GM21717 (cell line): ENCODE measurements around the gene FERMT2.
"Not testable (repeated sequence)": the region's sequence is repeated elsewhere in the genome, so short reads cannot be mapped to it uniquely, and the experiment has no call there.

Experiments used
- ATAC-seq: cut with Tn5 transposase; IDR thresholded peaks from one replicate; pipeline ENCODE4 v1.9.1; 2021; ENCODE audit warnings: mild to moderate bottlenecking, moderate library complexity; ENCODE audit not compliant: unreplicated experiment

The FERMT2 gene

GRCh38 chr14:52868911-52869618 lies 81.8 kb downstream of the FERMT2 start:
- no peak for ATAC-seq

DNA sequence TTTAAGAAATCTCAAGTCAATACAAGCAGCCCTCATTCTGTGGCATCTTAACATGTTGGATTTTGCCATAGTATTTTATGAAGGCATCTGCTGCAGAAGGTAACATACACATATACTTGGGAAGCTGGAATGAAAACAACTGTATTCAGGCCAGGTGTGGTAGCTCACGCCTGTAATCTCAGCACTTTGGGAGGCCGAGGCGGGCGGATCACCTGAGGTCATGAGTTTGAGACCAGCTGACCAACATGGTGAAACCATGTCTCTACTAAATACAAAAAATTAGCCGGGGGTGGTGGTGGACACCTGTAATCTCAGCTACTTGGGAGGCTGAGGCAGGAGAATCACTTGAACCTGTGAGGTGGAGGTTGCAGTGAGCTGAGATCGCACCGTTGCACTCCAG lies 86.0 kb downstream of the FERMT2 start:
- not testable (repeated sequence) for ATAC-seq

GRCh38 chr14:52863334-52863700 lies 87.5 kb downstream of the FERMT2 start:
- no peak for ATAC-seq

- ATAC-seq: no peak
Observed at GRCh38 chr14:52862632-52863333, 88.1 kb downstream of the FERMT2 start.

DNA sequence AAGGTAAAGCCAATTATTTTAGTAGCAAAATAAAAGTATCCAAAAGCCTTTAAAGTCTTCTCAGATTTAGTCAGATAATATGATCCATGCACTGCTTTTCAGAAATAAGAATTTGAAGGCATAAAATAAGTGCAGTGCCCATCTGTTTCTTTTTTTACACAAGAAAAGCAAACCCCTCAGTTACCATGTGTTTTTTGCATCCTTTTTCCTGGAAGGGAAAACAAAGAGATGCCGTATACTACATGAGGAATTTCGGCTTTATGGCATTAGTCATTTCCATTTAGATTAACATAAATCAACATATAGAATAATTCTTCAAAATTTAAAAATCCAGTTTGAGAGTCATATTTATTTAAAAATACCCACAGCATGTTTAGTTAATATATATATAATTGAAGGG lies 89.4 kb downstream of the FERMT2 start:
- ATAC-seq: no peak

GRCh38 chr14:52860910-52861309 lies 89.9 kb downstream of the FERMT2 start:
- ATAC-seq: no peak

DNA sequence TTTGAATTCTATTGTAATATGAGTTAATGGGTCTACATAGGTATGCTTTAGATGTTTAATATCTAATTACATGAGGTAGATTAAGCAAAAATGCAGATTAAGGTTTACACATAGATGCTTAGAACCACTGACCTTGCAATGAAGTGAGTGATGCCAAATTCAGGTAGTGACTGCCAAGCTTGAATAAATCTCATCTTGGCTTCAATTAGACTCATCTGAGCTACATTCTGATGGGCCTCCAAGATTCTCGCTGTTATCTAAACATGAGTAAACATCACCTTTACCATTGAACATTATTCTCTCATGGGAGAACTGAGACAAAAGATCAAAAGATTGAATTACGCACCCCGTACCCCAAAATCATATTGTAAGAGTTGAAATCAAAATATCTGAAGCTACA lies 90.6 kb downstream of the FERMT2 start:
- no peak for ATAC-seq

DNA sequence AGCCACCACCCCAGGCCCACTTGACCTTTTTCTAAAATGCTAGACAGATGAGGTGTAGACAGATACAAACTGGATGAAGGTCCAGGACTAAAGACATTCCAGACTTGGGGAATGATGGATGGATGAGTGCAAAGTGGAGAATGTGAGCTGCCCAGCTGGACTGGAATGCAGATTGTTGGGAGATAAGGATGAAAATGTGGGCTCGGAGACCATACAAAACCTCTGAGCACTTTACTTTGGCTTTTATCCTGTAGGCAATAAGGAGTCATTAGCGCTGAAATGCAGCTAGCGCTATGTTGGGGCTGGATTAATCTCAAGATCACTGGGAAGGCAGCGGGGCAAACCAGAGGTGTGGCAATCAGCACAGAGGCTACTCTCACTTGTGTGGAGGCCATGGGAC lies 94.7 kb downstream of the FERMT2 start:
- no peak for ATAC-seq

DNA sequence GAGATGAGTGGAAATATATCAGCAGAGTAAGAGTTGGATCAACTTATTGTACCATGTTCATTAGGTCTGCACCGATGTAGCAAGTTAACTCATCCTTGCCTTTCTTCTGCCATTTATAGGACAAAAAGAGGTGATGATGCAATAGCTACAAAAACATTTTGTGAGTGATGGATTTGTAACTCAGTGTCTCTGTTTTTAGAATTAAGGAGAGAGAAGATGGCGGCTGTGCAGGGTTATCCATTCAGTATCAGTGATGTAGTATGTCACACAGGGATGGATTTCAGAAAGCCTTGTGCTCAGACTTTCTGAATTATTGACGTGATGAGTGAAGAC lies 97.4 kb downstream of the FERMT2 start:
- ATAC-seq: no peak

- no peak for ATAC-seq
Observed at GRCh38 chr14:52852810-52853521, 97.9 kb downstream of the FERMT2 start.

DNA sequence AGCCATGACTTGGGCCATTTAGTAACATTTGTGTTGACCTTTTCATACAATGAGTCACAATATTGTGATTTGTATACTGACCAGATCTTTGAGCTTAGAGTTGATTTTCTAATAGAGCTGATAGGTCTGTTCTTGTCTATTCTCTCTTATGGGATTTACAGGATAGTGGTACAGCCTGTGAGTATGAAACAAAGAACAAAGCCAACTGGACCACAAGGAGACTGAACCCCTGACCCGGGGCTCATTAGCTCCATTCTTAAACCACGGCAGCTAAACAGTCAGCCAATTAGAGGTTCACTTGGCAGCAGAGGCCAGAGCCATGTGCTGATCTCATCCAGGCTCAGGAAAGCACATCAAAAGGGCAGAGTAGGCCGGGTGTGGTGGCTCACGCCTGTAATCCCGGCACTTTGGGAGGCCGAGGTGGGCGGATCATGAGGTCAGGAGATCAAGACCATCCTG lies 100.4 kb downstream of the FERMT2 start:
- no peak for ATAC-seq

- no peak for ATAC-seq
Observed at GRCh38 chr14:52848626-52849025, 102.2 kb downstream of the FERMT2 start.

DNA sequence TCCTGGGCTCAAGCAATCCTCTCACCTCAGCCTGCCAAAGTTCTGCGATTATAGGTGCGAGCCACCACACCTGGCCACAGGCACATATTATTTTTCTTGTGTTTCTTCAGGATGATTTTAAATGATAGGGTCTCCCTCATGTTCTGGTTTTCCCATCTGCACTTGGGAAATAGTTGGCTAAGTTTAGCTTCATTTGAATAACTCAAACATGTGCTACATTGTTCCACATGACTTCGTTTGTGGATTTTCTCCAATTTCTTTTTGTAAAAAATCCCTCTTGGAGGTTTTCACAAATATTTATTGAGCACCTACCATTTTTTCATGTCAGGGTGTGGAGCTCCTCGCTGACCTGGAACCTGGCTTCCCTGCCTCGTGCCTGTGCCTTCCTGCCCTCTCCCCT lies 104.3 kb downstream of the FERMT2 start:
- no peak for ATAC-seq

GRCh38 chr14:52845081-52845480 lies 105.8 kb downstream of the FERMT2 start:
- no peak for ATAC-seq

DNA sequence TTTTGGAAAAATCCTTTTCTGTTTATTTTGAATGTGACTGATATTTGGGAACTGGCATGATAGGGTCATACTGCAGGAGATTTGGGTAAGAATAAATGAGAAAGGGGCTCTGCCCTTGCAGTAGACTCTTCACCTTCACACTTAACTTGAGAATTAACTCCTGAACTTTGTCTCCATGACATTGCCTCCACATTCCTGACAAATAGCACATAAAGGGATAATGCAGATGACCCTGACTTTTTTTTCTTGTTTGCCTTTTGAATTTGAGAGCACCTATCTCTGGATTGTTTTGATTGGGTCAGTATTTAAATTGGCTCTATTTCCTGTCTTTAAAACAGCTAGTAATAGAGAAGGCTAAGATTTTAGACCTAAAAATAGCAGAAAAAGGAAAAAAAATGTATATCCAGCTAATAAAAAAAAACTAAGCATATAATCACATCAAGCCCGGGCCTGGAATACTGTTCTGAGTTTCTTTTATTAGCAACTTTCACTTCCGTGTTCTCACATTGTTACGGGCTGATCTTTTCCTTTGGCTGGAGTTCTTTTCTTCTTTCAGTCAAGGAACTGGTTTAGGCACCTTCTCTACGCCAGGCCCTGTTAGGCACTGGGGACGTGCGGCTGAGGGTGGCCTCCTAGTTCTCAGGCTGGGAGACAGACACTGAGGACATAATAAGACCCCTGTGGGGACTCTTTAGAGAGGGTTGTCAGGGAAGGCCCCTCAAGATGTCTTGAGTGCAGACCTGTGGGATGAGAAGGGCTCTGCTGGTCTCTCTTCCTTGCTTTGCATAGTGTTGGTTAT lies 106.4 kb downstream of the FERMT2 start:
- no peak for ATAC-seq

- peak; percentile 49 for ATAC-seq
Observed at GRCh38 chr14:52840877-52841276, 110.0 kb downstream of the FERMT2 start.

DNA sequence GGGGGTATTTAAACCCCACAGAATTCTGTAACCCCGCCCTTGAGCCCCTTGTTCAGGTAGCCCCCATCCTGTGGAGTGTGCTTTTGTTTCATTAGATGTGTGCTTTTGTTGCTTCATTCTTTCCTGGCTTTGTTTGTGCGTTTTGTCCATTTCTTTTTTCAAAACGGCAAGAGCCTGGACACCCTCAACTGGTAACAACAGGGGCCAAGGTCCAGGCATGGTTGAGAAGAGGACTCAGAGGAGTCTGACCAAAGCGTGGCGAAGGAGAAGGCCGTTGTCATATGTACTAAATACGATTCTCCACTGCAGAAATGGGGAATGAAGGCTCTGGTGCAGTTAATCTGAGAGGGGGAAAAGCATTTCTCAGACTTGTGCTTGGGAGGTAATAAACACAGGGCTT lies 113.4 kb downstream of the FERMT2 start:
- no peak for ATAC-seq

GRCh38 chr14:52836063-52836462 lies 114.8 kb downstream of the FERMT2 start:
- no peak for ATAC-seq

- ATAC-seq: no peak
Observed at GRCh38 chr14:52835122-52835903, 115.5 kb downstream of the FERMT2 start.

GRCh38 chr14:52834440-52834842 lies 116.4 kb downstream of the FERMT2 start:
- ATAC-seq: no peak
